Activated CD4-positive, alpha-beta memory T cell treated with anti-CD3 and anti-CD28 coated beads, Interleukin-2, amount 10 ng/mL, durations not matched to agents 7 days and 5 days (primary cell): ENCODE measurements around the gene MAN2C1. TPM values are rescaled to one million over a fixed set of nuclear protein-coding genes. Genes with fewer than 3 reads are reported as not detected.
"Not testable (repeated sequence)": the region's sequence is repeated elsewhere in the genome, so short reads cannot be mapped to it uniquely, and the experiment has no call there.

Experiments used
- CTCF ChIA-PET: fragments of 350-600 bp; sonication (Branson Sonifier 250); formaldehyde crosslinking; loops from one replicate; lab custom pipeline; 2021; ENCODE audit warnings: antibody characterized with exemption, inconsistent platforms; lab: Charles Lee
- POLR2A ChIA-PET: fragments of 350-600 bp; sonication (Branson Sonifier 250); formaldehyde crosslinking; loops from one replicate; lab custom pipeline; 2021; ENCODE audit warnings: antibody characterized with exemption; lab: Charles Lee
- DNase-seq: peaks from one replicate; pipeline ENCODE4 v3.0.0-alpha.2; 2020
- H3K27ac Mint-ChIP-seq: one replicate; pipeline ENCODE4 v1.8.0; 2021; ENCODE audit warnings: mild to moderate bottlenecking, mixed read lengths
- H3K27me3 Mint-ChIP-seq: one replicate; pipeline ENCODE4 v1.8.0; 2021; ENCODE audit warnings: mixed read lengths
- H3K36me3 Mint-ChIP-seq: one replicate; pipeline ENCODE4 v1.8.0; 2021; ENCODE audit warnings: low read depth, mixed read lengths
- H3K4me1 Mint-ChIP-seq: one replicate; pipeline ENCODE4 v1.8.0; 2021; ENCODE audit warnings: mixed read lengths
- H3K4me3 Mint-ChIP-seq: one replicate; pipeline ENCODE4 v1.8.0; 2021; ENCODE audit warnings: mild to moderate bottlenecking, mixed read lengths
- H3K9me3 Mint-ChIP-seq: one replicate; pipeline ENCODE4 v1.8.0; 2021; ENCODE audit warnings: mixed read lengths
- total RNA-seq, 2 experiments: library from RNA; stranded (reverse); gene quantifications; one replicate each; pipeline ENCODE4 v1.2.3, GENCODE V29; 2021

The MAN2C1 gene
- total RNA-seq, 2 experiments from 2014 or later, result 174 to 196 TPM

GRCh38 chr15:75350601-75351361 is 17.6 kb downstream of the MAN2C1 start:
- peaks cover 65% of the 10 kb centered on the region for H3K36me3 Mint-ChIP-seq
- DNase-seq, result no peak
- H3K4me1 Mint-ChIP-seq, result peaks cover 39% of the 10 kb centered on the region
- peak overlapping the region; percentile 99 for H3K27ac Mint-ChIP-seq
- H3K9me3 Mint-ChIP-seq, result peaks cover 18% of the 10 kb centered on the region
- H3K27me3 Mint-ChIP-seq, result peaks cover 19% of the 10 kb centered on the region
- CTCF ChIA-PET, result interaction anchor here (0.5 to 3.3 kb wide), 3 partner anchors 16 to 326 kb away, joined by 3 to 17 read pairs (median 6); no protein-coding TSS in a partner anchor
- H3K4me3 Mint-ChIP-seq, result no peak overlapping the region
- POLR2A ChIA-PET, result interaction anchor here (1.0 to 9.5 kb wide), 4 partner anchors 13 to 105 kb away, joined by 3 to 89 read pairs (median 4); partner anchors contain the start of genes COMMD4 and MAN2C1

- ChIA-PET CTCF (interaction anchor here (3.3 kb wide), 1 partner anchor 17 kb away, joined by 17 read pairs; no protein-coding TSS in a partner anchor), POLR2A (interaction anchor here (0.6 to 9.5 kb wide), 8 partner anchors 10 to 105 kb away, joined by 3 to 89 read pairs (median 4); partner anchors contain the start of genes COMMD4 and MAN2C1)
- Mint-ChIP-seq H3K4me3 (peak overlapping the region; percentile 60), H3K27ac (peak overlapping the region; percentile 99), H3K27me3 (peaks cover 23% of the 10 kb centered on the region), H3K4me1 (peaks cover 39% of the 10 kb centered on the region), H3K36me3 (peaks cover 61% of the 10 kb centered on the region), H3K9me3 (peaks cover 18% of the 10 kb centered on the region)
- peak; percentile 94 for DNase-seq
These were observed 18.4 kb downstream of the MAN2C1 start for GRCh38 chr15:75349851-75350588.

- peaks cover 23% of the 10 kb centered on the region for H3K27me3 Mint-ChIP-seq
- H3K27ac Mint-ChIP-seq, result peak overlapping the region; percentile 99
- peaks cover 18% of the 10 kb centered on the region for H3K9me3 Mint-ChIP-seq
- peaks cover 56% of the 10 kb centered on the region for H3K36me3 Mint-ChIP-seq
- CTCF ChIA-PET, result interaction anchor here (0.8 kb wide), 1 partner anchor 18 kb away, joined by 3 read pairs; no protein-coding TSS in a partner anchor
- not testable (repeated sequence) for DNase-seq, H3K4me3 Mint-ChIP-seq
- peaks cover 39% of the 10 kb centered on the region for H3K4me1 Mint-ChIP-seq
- POLR2A ChIA-PET, result interaction anchor here (0.6 to 9.5 kb wide), 5 partner anchors 11 to 105 kb away, joined by 3 to 89 read pairs (median 7); partner anchors contain the start of gene MAN2C1
These were observed 19.1 kb downstream of the MAN2C1 start for GRCh38 chr15:75349351-75349669.

DNA sequence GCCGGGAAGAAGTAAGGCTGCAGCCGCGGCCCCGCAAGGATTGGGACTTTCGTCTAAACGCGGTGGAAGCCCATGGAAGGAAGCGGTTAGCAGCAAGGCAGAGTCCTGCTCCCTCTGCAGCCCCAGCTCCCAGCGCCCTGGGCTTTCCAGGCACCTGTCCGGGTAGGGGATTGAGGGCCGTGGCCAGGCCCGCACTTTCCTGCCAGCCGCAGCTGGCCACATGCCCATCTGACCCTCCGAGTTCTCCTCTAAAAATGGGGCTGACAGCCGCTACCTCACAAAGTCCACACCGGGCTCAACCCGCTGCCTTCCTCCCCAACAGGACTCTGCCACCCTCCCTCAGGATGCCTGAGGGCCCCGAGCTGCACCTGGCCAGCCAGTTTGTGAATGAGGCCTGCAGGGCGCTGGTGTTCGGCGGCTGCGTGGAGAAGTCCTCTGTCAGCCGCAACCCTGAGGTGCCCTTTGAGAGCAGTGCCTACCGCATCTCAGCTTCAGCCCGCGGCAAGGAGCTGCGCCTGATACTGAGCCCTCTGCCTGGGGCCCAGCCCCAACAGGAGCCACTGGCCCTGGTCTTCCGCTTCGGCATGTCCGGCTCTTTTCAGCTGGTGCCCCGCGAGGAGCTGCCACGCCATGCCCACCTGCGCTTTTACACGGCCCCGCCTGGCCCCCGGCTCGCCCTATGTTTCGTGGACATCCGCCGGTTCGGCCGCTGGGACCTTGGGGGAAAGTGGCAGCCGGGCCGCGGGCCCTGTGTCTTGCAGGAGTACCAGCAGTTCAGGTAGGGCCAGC is 19.7 kb downstream of the MAN2C1 start:
- peaks cover 56% of the 10 kb centered on the region for H3K36me3 Mint-ChIP-seq
- peaks cover 18% of the 10 kb centered on the region for H3K9me3 Mint-ChIP-seq
- DNase-seq, result no peak
- H3K4me3 Mint-ChIP-seq, result no peak overlapping the region
- ChIA-PET POLR2A (interaction anchor here (0.6 to 9.5 kb wide), 7 partner anchors 11 to 107 kb away, joined by 3 to 89 read pairs (median 6); partner anchors contain the start of genes COMMD4 and MAN2C1), CTCF (interaction anchor here (0.8 to 1.1 kb wide), 2 partner anchors 18 to 19 kb away, joined by 3 to 5 read pairs; no protein-coding TSS in a partner anchor)
- peaks cover 25% of the 10 kb centered on the region for H3K27me3 Mint-ChIP-seq
- peak overlapping the region; percentile 99 for H3K27ac Mint-ChIP-seq
- peaks cover 39% of the 10 kb centered on the region for H3K4me1 Mint-ChIP-seq

- Mint-ChIP-seq H3K27ac (peak overlapping the region; percentile 31), H3K4me1 (peaks cover 39% of the 10 kb centered on the region), H3K4me3 (no peak overlapping the region), H3K9me3 (peaks cover 18% of the 10 kb centered on the region), H3K36me3 (peaks cover 53% of the 10 kb centered on the region), H3K27me3 (peaks cover 25% of the 10 kb centered on the region)
- ChIA-PET POLR2A (interaction anchor here (1.6 to 9.5 kb wide), 5 partner anchors 12 to 107 kb away, joined by 4 to 89 read pairs (median 7); partner anchors contain the start of genes COMMD4 and MAN2C1), CTCF (interaction anchor here (1.1 kb wide), 1 partner anchor 20 kb away, joined by 5 read pairs; no protein-coding TSS in a partner anchor)
- DNase-seq, result no peak
These were observed 20.3 kb downstream of the MAN2C1 start for GRCh38 chr15:75348034-75348561.

DNA sequence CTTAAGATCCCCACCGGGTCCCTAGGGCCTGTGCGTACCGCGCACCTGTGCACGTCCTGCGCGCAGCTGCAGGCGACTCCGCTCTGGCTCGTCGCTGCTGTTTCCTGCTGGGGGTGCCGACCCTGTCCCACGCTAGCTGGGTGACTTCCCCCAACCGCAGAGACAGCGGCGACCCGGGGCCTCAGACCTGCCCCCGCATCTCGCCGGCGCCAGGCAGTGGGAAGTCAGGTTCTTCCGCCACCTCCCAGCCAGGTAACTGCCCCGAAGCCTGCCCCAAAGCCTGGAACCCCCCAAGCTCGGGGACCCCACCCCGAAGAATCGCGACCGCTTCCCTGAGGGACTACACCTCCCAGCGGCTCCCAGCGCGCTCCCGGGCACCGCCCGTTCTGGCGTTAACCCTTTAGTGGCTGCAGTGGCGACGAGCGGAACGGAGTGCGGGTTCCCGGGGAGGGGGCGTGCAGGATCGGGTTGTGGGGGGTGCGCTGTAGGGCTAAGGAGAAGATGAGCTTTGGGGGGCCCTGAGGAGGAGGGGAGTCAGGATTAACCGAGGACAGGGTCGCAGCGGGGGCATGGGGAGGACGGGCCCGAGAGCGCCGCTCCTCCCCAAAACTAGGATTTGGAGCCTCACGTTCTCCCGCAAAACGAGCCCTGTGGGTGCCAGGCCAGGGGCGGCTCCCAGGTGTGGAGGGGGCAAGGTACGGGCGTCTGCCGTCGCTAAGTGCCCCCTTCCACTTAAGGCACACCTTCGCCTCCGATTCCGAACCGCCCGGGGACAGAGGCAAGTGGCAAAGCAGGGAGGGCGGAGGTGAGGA is 21.0 kb downstream of the MAN2C1 start:
- ChIA-PET POLR2A (interaction anchor here (1.6 to 9.5 kb wide), 5 partner anchors 12 to 108 kb away, joined by 4 to 89 read pairs (median 7); partner anchors contain the start of genes COMMD4 and MAN2C1), CTCF (interaction anchor here (1.1 kb wide), 1 partner anchor 20 kb away, joined by 5 read pairs; no protein-coding TSS in a partner anchor)
- Mint-ChIP-seq H3K9me3 (peaks cover 18% of the 10 kb centered on the region), H3K4me1 (peaks cover 39% of the 10 kb centered on the region), H3K27ac (no peak overlapping the region), H3K27me3 (peaks cover 25% of the 10 kb centered on the region), H3K4me3 (peak overlapping the region; percentile 60), H3K36me3 (peaks cover 49% of the 10 kb centered on the region)
- peak; percentile 29 for DNase-seq

DNA sequence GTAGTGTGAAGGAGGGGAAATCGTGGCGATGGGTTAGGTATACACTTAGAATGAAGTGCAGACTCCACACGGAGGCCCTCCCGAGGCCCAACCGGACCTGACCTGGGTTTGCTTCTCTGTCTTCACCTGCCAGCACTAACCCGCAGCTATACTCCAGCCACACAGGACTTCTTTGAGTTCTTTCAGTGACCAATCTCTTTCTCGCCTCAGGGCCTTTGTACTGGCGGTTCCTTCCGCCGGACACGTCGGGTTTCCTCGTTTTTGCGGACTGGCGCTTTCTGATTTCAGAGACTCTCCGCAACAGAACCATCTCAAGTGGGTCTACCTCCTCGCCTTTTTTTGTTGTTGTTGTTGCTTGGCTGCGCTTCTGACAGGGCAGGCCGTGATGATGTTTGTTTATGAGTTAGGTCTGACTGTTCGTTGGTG is 21.6 kb downstream of the MAN2C1 start, which contains the start of gene NEIL1:
Gene NEIL1, plus strand, starts transcription at position 244 of the 426 bp plus-strand sequence. CDS start 1,867 bp downstream, outside the sequence.
- ChIA-PET CTCF (no interaction called here), POLR2A (interaction anchor here (1.8 to 9.5 kb wide), 3 partner anchors 11 to 106 kb away, joined by 6 to 89 read pairs (median 11); partner anchors contain the start of genes COMMD4 and MAN2C1)
- H3K36me3 Mint-ChIP-seq, result peaks cover 42% of the 10 kb centered on the region
- H3K4me3 Mint-ChIP-seq, result peak within 1 kb of the TSS; percentile 60
- H3K4me1 Mint-ChIP-seq, result peaks cover 39% of the 10 kb centered on the region
- no peak for DNase-seq
- H3K27me3 Mint-ChIP-seq, result peaks cover 25% of the 10 kb centered on the region
- H3K27ac Mint-ChIP-seq, result no peak within 1 kb of the TSS
- H3K9me3 Mint-ChIP-seq, result peaks cover 18% of the 10 kb centered on the region

DNA sequence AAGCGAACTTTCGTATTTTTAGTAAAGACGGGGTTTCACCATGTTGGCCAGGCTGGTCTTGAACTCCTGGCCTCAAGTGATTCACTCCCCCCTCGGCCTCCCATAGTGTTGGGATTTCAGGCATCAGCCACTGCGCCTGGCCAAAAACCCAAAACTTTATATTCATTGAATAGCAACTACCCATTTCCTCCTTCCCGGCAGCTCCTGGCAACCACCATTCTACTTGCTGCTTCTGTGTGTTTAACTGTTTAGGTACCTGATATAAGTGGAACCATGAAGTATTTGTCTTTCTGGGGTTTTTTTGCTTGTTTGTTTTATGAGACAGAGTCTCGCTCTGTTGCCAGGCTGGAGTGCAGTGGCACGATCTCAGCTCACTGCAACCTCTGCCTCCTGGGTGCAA is 24.5 kb downstream of the MAN2C1 start:
- CTCF ChIA-PET, result interaction anchor here (1.3 kb wide), 1 partner anchor 24 kb away, joined by 5 read pairs; no protein-coding TSS in a partner anchor
- H3K27ac Mint-ChIP-seq, H3K4me3 Mint-ChIP-seq, H3K9me3 Mint-ChIP-seq, DNase-seq, POLR2A ChIA-PET: not testable (repeated sequence)
- Mint-ChIP-seq H3K36me3 (peaks cover 32% of the 10 kb centered on the region), H3K4me1 (peaks cover 14% of the 10 kb centered on the region), H3K27me3 (peaks cover 21% of the 10 kb centered on the region)

DNA sequence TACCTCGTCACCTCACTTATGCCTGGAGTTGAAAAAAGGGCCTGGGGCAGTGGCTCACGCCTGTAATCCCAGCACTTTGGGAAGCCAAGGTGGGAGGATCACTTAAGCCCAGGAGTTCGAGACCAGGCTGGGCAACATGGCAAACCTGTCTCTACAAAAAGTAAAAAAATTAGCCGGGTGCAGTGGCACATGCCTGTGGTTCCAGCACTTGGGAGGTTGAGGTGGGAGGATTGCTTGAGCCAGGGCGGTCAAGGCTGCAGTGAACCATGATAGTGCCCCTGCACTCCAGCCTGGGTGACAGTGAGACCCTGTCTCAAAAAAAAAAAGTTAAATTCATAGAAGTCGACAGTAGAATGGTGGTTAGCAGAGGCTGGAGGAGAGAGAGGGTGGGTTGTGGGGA is 26.2 kb downstream of the MAN2C1 start:
- Mint-ChIP-seq H3K27me3 (peaks cover 15% of the 10 kb centered on the region), H3K4me1 (peaks cover 13% of the 10 kb centered on the region), H3K27ac (no peak overlapping the region), H3K4me3 (no peak overlapping the region), H3K9me3 (no peaks in the 10 kb centered on the region), H3K36me3 (peaks cover 23% of the 10 kb centered on the region)
- POLR2A ChIA-PET, result no interaction called here
- CTCF ChIA-PET, result no interaction called here
- DNase-seq, result no peak

- peaks cover 15% of the 10 kb centered on the region for H3K36me3 Mint-ChIP-seq
- no peak overlapping the region for H3K27ac Mint-ChIP-seq
- peaks cover 26% of the 10 kb centered on the region for H3K4me1 Mint-ChIP-seq
- no peaks in the 10 kb centered on the region for H3K9me3 Mint-ChIP-seq
- DNase-seq, result no peak
- ChIA-PET CTCF (no interaction called here), POLR2A (interaction anchor here (0.8 to 1.3 kb wide), 2 partner anchors 14 to 28 kb away, joined by 3 read pairs; partner anchors contain the start of gene MAN2C1)
- H3K4me3 Mint-ChIP-seq, result no peak overlapping the region
- peaks cover 2% of the 10 kb centered on the region for H3K27me3 Mint-ChIP-seq
These were observed 28.7 kb downstream of the MAN2C1 start for GRCh38 chr15:75339531-75340240.
